ENCODE data around the gene ARL6IP5.

Gene ARL6IP5

GRCh38 chr3:69110941-69111546 is 26.3 kb downstream of the ARL6IP5 start:
- no peak for FAIRE-seq
- TF ChIP-seq POU2F2 (IDR thresholded peaks at IDR 0.05; ENCODE audit: low read depth, low read length) (no peak), SPI1 (IDR thresholded peaks at IDR 0.05; ENCODE audit: low read depth, low read length) (no peak), POLR2AphosphoS5 (IDR thresholded peaks at IDR 0.05; ENCODE audit: low read depth, low read length) (no peak), PAX5 (IDR thresholded peaks at IDR 0.05; ENCODE audit: insufficient read depth, low read length, severe bottlenecking) (no peak), POLR2A (IDR thresholded peaks at IDR 0.05; ENCODE audit: low read depth, low read length) (no peak), TAF1 (IDR thresholded peaks at IDR 0.05; ENCODE audit: low read depth, low read length) (no peak)

GRCh38 chr3:69113536-69113935 is 28.8 kb downstream of the ARL6IP5 start:
- FAIRE-seq, result no peak
- no peak for TF ChIP-seq POLR2AphosphoS5 (IDR thresholded peaks at IDR 0.05; ENCODE audit: low read depth, low read length)
- TF ChIP-seq SPI1 (IDR thresholded peaks at IDR 0.05; ENCODE audit: low read depth, low read length), result no peak
- no peak for TF ChIP-seq TAF1 (IDR thresholded peaks at IDR 0.05; ENCODE audit: low read depth, low read length)
- no peak for TF ChIP-seq PAX5 (IDR thresholded peaks at IDR 0.05; ENCODE audit: insufficient read depth, low read length, severe bottlenecking)
- no peak for TF ChIP-seq POLR2A (IDR thresholded peaks at IDR 0.05; ENCODE audit: low read depth, low read length)
- no peak for TF ChIP-seq POU2F2 (IDR thresholded peaks at IDR 0.05; ENCODE audit: low read depth, low read length)
- no peak for DNase-seq (ENCODE audit: insufficient read length, low spot score)

More at GRCh38 chr3:69110941-69111546, 26.3 kb downstream of the ARL6IP5 start:
- no peak for DNase-seq (ENCODE audit: insufficient read length, low spot score)

- no peak for DNase-seq (ENCODE audit: insufficient read length, low spot score)
- TF ChIP-seq POLR2A (IDR thresholded peaks at IDR 0.05; ENCODE audit: low read depth, low read length), result no peak
- no peak for TF ChIP-seq SPI1 (IDR thresholded peaks at IDR 0.05; ENCODE audit: low read depth, low read length)
- TF ChIP-seq PAX5 (IDR thresholded peaks at IDR 0.05; ENCODE audit: insufficient read depth, low read length, severe bottlenecking), result no peak
- no peak for TF ChIP-seq POLR2AphosphoS5 (IDR thresholded peaks at IDR 0.05; ENCODE audit: low read depth, low read length)
- TF ChIP-seq POU2F2 (IDR thresholded peaks at IDR 0.05; ENCODE audit: low read depth, low read length), result no peak
- no peak for TF ChIP-seq TAF1 (IDR thresholded peaks at IDR 0.05; ENCODE audit: low read depth, low read length)
- FAIRE-seq, result no peak
Observed at GRCh38 chr3:69115731-69116130, 31.0 kb downstream of the ARL6IP5 start.

- FAIRE-seq (no peak), DNase-seq (ENCODE audit: insufficient read length, low spot score) (no peak)
- no peak for TF ChIP-seq TAF1 (IDR thresholded peaks at IDR 0.05; ENCODE audit: low read depth, low read length)
- no peak for TF ChIP-seq POLR2A (IDR thresholded peaks at IDR 0.05; ENCODE audit: low read depth, low read length)
- TF ChIP-seq SPI1 (IDR thresholded peaks at IDR 0.05; ENCODE audit: low read depth, low read length), result no peak
- no peak for TF ChIP-seq POLR2AphosphoS5 (IDR thresholded peaks at IDR 0.05; ENCODE audit: low read depth, low read length)
- no peak for TF ChIP-seq PAX5 (IDR thresholded peaks at IDR 0.05; ENCODE audit: insufficient read depth, low read length, severe bottlenecking)
Observed at GRCh38 chr3:69116162-69116561, 31.4 kb downstream of the ARL6IP5 start.

GRCh38 chr3:69116897-69117296 is 32.2 kb downstream of the ARL6IP5 start:
- FAIRE-seq (no peak), DNase-seq (ENCODE audit: insufficient read length, low spot score) (no peak)
- TF ChIP-seq PAX5 (IDR thresholded peaks at IDR 0.05; ENCODE audit: insufficient read depth, low read length, severe bottlenecking), result no peak
- TF ChIP-seq POU2F2 (IDR thresholded peaks at IDR 0.05; ENCODE audit: low read depth, low read length), result no peak
- TF ChIP-seq POLR2A (IDR thresholded peaks at IDR 0.05; ENCODE audit: low read depth, low read length), result no peak
- TF ChIP-seq POLR2AphosphoS5 (IDR thresholded peaks at IDR 0.05; ENCODE audit: low read depth, low read length), result no peak
- TF ChIP-seq TAF1 (IDR thresholded peaks at IDR 0.05; ENCODE audit: low read depth, low read length), result no peak
- no peak for TF ChIP-seq SPI1 (IDR thresholded peaks at IDR 0.05; ENCODE audit: low read depth, low read length)

GRCh38 chr3:69118555-69118954 is 33.8 kb downstream of the ARL6IP5 start:
- no peak for TF ChIP-seq TAF1 (IDR thresholded peaks at IDR 0.05; ENCODE audit: low read depth, low read length)
- TF ChIP-seq POLR2A (IDR thresholded peaks at IDR 0.05; ENCODE audit: low read depth, low read length), result no peak
- TF ChIP-seq POU2F2 (IDR thresholded peaks at IDR 0.05; ENCODE audit: low read depth, low read length), result no peak
- no peak for TF ChIP-seq PAX5 (IDR thresholded peaks at IDR 0.05; ENCODE audit: insufficient read depth, low read length, severe bottlenecking)
- no peak for TF ChIP-seq POLR2AphosphoS5 (IDR thresholded peaks at IDR 0.05; ENCODE audit: low read depth, low read length)
- no peak for TF ChIP-seq SPI1 (IDR thresholded peaks at IDR 0.05; ENCODE audit: low read depth, low read length)
- no peak for FAIRE-seq
- no peak for DNase-seq (ENCODE audit: insufficient read length, low spot score)

GRCh38 chr3:69119138-69119537 is 34.4 kb downstream of the ARL6IP5 start:
- FAIRE-seq (no peak), DNase-seq (ENCODE audit: insufficient read length, low spot score) (no peak)
- TF ChIP-seq POU2F2 (IDR thresholded peaks at IDR 0.05; ENCODE audit: low read depth, low read length) (no peak), POLR2A (IDR thresholded peaks at IDR 0.05; ENCODE audit: low read depth, low read length) (no peak), PAX5 (IDR thresholded peaks at IDR 0.05; ENCODE audit: insufficient read depth, low read length, severe bottlenecking) (no peak), SPI1 (IDR thresholded peaks at IDR 0.05; ENCODE audit: low read depth, low read length) (no peak), TAF1 (IDR thresholded peaks at IDR 0.05; ENCODE audit: low read depth, low read length) (no peak), POLR2AphosphoS5 (IDR thresholded peaks at IDR 0.05; ENCODE audit: low read depth, low read length) (no peak)

GRCh38 chr3:69119681-69120080 is 34.9 kb downstream of the ARL6IP5 start:
- TF ChIP-seq POU2F2 (IDR thresholded peaks at IDR 0.05; ENCODE audit: low read depth, low read length) (no peak), POLR2AphosphoS5 (IDR thresholded peaks at IDR 0.05; ENCODE audit: low read depth, low read length) (no peak), POLR2A (IDR thresholded peaks at IDR 0.05; ENCODE audit: low read depth, low read length) (no peak), SPI1 (IDR thresholded peaks at IDR 0.05; ENCODE audit: low read depth, low read length) (no peak), PAX5 (IDR thresholded peaks at IDR 0.05; ENCODE audit: insufficient read depth, low read length, severe bottlenecking) (no peak), TAF1 (IDR thresholded peaks at IDR 0.05; ENCODE audit: low read depth, low read length) (no peak)
- DNase-seq (ENCODE audit: insufficient read length, low spot score) (no peak), FAIRE-seq (no peak)

- TF ChIP-seq PAX5 (IDR thresholded peaks at IDR 0.05; ENCODE audit: insufficient read depth, low read length, severe bottlenecking), result no peak
- TF ChIP-seq POLR2A (IDR thresholded peaks at IDR 0.05; ENCODE audit: low read depth, low read length), result no peak
- no peak for TF ChIP-seq TAF1 (IDR thresholded peaks at IDR 0.05; ENCODE audit: low read depth, low read length)
- no peak for TF ChIP-seq SPI1 (IDR thresholded peaks at IDR 0.05; ENCODE audit: low read depth, low read length)
- TF ChIP-seq POU2F2 (IDR thresholded peaks at IDR 0.05; ENCODE audit: low read depth, low read length), result no peak
- no peak for TF ChIP-seq POLR2AphosphoS5 (IDR thresholded peaks at IDR 0.05; ENCODE audit: low read depth, low read length)
- FAIRE-seq, result peak; percentile 97
- DNase-seq (ENCODE audit: insufficient read length, low spot score), result peak; percentile 19
Observed at GRCh38 chr3:69120879-69121464, 36.2 kb downstream of the ARL6IP5 start.

Measured in GM12891 (cell line).